K562 (cell line): ENCODE data around the gene YBEY.

Experiments
- CEBPB ChIP-seq: fragments of 450-650 bp; IDR thresholded peaks from 2 replicates; pipeline ENCODE4 v1.6.1; 2016; ENCODE audit warnings: missing genetic modification characterization, missing compliant biosample characterization
- CTCF ChIP-seq, 3 experiments: IDR thresholded peaks in 2 of 3; conservative IDR thresholded peaks in 1 of 3; 2 replicates each; pipeline ENCODE4 v1.5.1; 2011 to 2012; ENCODE audit warnings: low read length in 3 of 3, mild to moderate bottlenecking in 3 of 3, control low read depth in 2 of 3, improper control_type of control experiment in 1 of 3, inconsistent platforms in 1 of 3, low read depth in 1 of 3, mixed read lengths in 1 of 3, moderate library complexity in 1 of 3; ENCODE audit not compliant: insufficient read depth in 2 of 3
- E2F6 ChIP-seq, 2 experiments: IDR thresholded peaks; 2 replicates each; pipeline ENCODE4 v1.6.1; 2011; ENCODE audit warnings: borderline replicate concordance in 1 of 2, control low read depth in 1 of 2, low read depth in 1 of 2, low read length in 1 of 2, mild to moderate bottlenecking in 1 of 2, mixed read lengths in 1 of 2, moderate library complexity in 1 of 2; ENCODE audit not compliant: insufficient read depth in 1 of 2, insufficient read length in 1 of 2, poor library complexity in 1 of 2, severe bottlenecking in 1 of 2; ENCODE audit errors: extremely low read depth in 1 of 2
- ELF2 ChIP-seq: fragments of 250-450 bp; sonication (Bioruptor Pico); IDR thresholded peaks from 2 replicates; pipeline ENCODE4 v1.5.0; 2021; ENCODE audit warnings: mild to moderate bottlenecking
- NBN ChIP-seq: fragments of 450-650 bp; IDR thresholded peaks from 2 replicates; pipeline ENCODE4 v1.6.1; 2016; ENCODE audit warnings: low read depth, mild to moderate bottlenecking
- POLR2A ChIP-seq: fragments of 450-650 bp; conservative IDR thresholded peaks from 2 replicates; pipeline ENCODE4 v1.6.1; 2016
- TARDBP ChIP-seq: fragments of 450-650 bp; IDR thresholded peaks from 2 replicates; pipeline ENCODE4 v1.6.1; 2016
- TBL1XR1 ChIP-seq, 2 experiments: IDR thresholded peaks; 2 replicates each; pipeline ENCODE4 v1.6.1; 2012; ENCODE audit warnings: improper control_type of control experiment in 2 of 2, low read length in 2 of 2, mild to moderate bottlenecking in 1 of 2
- ZNF232 ChIP-seq: sonication (generic); formaldehyde crosslinking; IDR thresholded peaks from 2 replicates; pipeline ENCODE4 v1.8.0; 2022; ENCODE audit warnings: mild to moderate bottlenecking, missing genetic modification reagents
- ZNF24 ChIP-seq: fragments of 450-650 bp; IDR thresholded peaks from 2 replicates; pipeline ENCODE4 v1.6.1; 2016
- ZNF384 ChIP-seq: IDR thresholded peaks from 2 replicates; pipeline ENCODE4 v1.6.1; 2012; ENCODE audit warnings: low read depth, low read length, improper control_type of control experiment
- ZNF444 ChIP-seq: fragments of 250-450 bp; sonication (Bioruptor Pico); IDR thresholded peaks from 2 replicates; pipeline ENCODE4 v1.4.0; 2020; ENCODE audit warnings: mild to moderate bottlenecking, moderate library complexity
- ZNF778 ChIP-seq: fragments of 450-650 bp; formaldehyde crosslinking; IDR thresholded peaks from 2 replicates; pipeline ENCODE4 v1.4.0; 2020; ENCODE audit warnings: mild to moderate bottlenecking, moderate library complexity

GRCh38 chr21:46284733-46285132 lies 1.4 kb upstream of the YBEY start:
- no peak for TF ChIP-seq ZNF778 (CRISPR knock-in tag)
- no peak for TF ChIP-seq ZNF384
- no peak for TF ChIP-seq ZNF24
- TF ChIP-seq ZNF232 (CRISPR knock-in tag), result no peak
- TF ChIP-seq NBN, result no peak
- TF ChIP-seq E2F6 (IDR thresholded peaks at IDR 0.05; ENCODE audit: borderline replicate concordance in 1 of 2, extremely low read depth in 1 of 2, insufficient read depth in 1 of 2, insufficient read length in 1 of 2, low read depth in 1 of 2, low read length in 1 of 2, poor library complexity in 1 of 2, severe bottlenecking in 1 of 2), result no peak
- TF ChIP-seq POLR2A, result no peak
- no peak for TF ChIP-seq TARDBP
- no peak for TF ChIP-seq ELF2 (CRISPR knock-in tag)
- TF ChIP-seq TBL1XR1 (IDR thresholded peaks at IDR 0.05; ENCODE audit: low read length in 2 of 2), result no peak
- no peak for TF ChIP-seq ZNF444 (CRISPR knock-in tag)
- TF ChIP-seq CEBPB (tag), result no peak
- no peak for TF ChIP-seq CTCF (IDR thresholded peaks at IDR 0.05 in 2 of 3, conservative IDR thresholded peaks at IDR 0.05 in 1 of 3; ENCODE audit: insufficient read depth in 2 of 3, low read depth in 1 of 3, low read length in 3 of 3)
